DMS153 treated with DMSO at 0.1 percent for 48 hours (cell line): ENCODE results near the gene TMPRSS11B.
"Not testable (repeated sequence)": the region's sequence is repeated elsewhere in the genome, so short reads cannot be mapped to it uniquely, and the experiment has no call there.

Experiments used
- DNase-seq: peaks from one replicate; lab custom pipeline; 2025; ENCODE audit not compliant: unreplicated experiment; lab: John Stamatoyannopoulos, UW

TMPRSS11B gene

GRCh38 chr4:68228568-68228967, 16.9 kb downstream of the TMPRSS11B start:
- no peak for DNase-seq

GRCh38 chr4:68218044-68218443, 27.4 kb downstream of the TMPRSS11B start:
- DNase-seq: no peak

GRCh38 chr4:68216501-68216900, 29.0 kb downstream of the TMPRSS11B start:
- no peak for DNase-seq

GRCh38 chr4:68209003-68209402, 36.5 kb downstream of the TMPRSS11B start:
- DNase-seq: no peak

- DNase-seq: not testable (repeated sequence)
These were observed 51.2 kb downstream of the TMPRSS11B start for GRCh38 chr4:68194305-68194704.

- DNase-seq: no peak
These were observed 52.3 kb downstream of the TMPRSS11B start for GRCh38 chr4:68193194-68193593.

GRCh38 chr4:68187145-68187544, 58.3 kb downstream of the TMPRSS11B start:
- DNase-seq: no peak

GRCh38 chr4:68184923-68185322, 60.6 kb downstream of the TMPRSS11B start:
- no peak for DNase-seq

GRCh38 chr4:68183417-68183816, 62.1 kb downstream of the TMPRSS11B start:
- DNase-seq: no peak

GRCh38 chr4:68182382-68182820, 63.1 kb downstream of the TMPRSS11B start:
- no peak for DNase-seq

GRCh38 chr4:68180849-68181526, 64.5 kb downstream of the TMPRSS11B start:
- DNase-seq: no peak

GRCh38 chr4:68176904-68177303, 68.6 kb downstream of the TMPRSS11B start:
- no peak for DNase-seq
